ENCODE results near the gene RANBP9. TPM values are rescaled to one million over a fixed set of nuclear protein-coding genes. Genes with fewer than 3 reads are reported as not detected.

RANBP9 gene
- total RNA-seq, 1 experiment from 2014 or later: 17.5 TPM

DNA sequence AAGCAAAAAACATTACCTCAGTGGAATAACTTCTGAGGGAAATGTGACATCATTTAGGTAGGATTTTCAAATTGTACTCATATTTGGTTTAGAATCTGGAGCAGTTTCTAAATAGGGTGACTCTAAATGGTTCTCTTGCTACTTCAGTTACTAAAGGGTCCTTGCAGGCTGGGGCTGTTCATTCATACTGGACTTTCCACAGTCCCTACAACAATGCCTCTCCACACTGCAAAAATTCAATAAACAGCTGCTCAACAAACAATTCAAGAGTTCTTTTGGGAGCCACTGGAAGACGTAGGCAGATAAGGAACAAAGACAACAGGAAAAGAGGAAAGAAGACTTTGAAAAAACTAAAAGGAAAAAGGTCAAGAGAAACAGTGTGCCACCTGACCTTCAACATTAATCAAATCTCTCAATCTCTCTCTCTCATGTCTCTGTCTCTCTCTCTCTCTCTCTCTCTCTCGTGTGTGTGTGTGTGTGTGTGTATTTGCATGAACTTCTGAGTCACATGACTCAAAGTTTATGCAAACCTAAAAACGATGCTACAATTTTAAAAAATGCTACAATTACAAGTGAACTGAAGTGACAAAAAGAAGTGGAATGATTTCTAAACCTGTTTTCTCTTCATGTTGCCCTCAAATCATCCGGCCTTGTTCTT lies 82.0 kb downstream of the RANBP9 start:
- Histone ChIP-seq H3K4me1 (ENCODE audit: low read length) (peaks cover 13% of the 10 kb centered on the region), H3K36me3 (ENCODE audit: insufficient read depth, low read length) (peaks cover 3% of the 10 kb centered on the region; the same call in 1 of the 2 replicates), H3K27me3 (ENCODE audit: low read length) (no peaks in the 10 kb centered on the region), H3K9me2 (replicated peaks; ENCODE audit: insufficient read depth, low read length) (no peaks in the 10 kb centered on the region), H3K27ac (ENCODE audit: low read length) (peak overlapping the region; percentile 47), H3K4me2 (ENCODE audit: low read depth, low read length, poor library complexity, severe bottlenecking) (peak overlapping the region; percentile 12), H3K9ac (ENCODE audit: low read length) (no peak overlapping the region), H2AFZ (ENCODE audit: low read length) (no peak overlapping the region), H4K20me1 (ENCODE audit: insufficient read depth, low read depth, low read length) (no peaks in the 10 kb centered on the region), H3K4me3 (ENCODE audit: low read length) (no peak overlapping the region), H3K79me2 (ENCODE audit: low read length) (no peaks in the 10 kb centered on the region), H3K9me3 (ENCODE audit: low read length) (no peaks in the 10 kb centered on the region)
- peak; percentile 66 for DNase-seq

DNA sequence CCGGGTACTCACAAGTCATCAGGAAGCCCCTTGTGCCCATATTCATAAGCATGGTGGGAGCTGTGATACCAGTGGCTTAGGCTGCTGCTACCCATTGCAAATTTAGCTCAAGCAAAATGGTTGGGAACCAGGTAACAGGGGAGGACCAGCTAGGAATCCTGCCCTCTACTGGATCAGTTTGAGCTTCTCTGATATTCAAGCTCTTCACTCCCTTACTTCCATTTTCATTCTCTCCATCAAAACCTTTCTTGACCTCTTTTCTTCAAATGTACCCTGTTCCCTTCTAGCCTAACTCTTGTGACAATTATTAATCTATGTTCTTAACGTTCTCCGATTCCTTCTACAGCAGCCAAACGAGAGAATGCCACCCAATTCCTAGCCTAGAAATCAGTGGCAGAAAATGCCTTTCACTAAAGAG lies 86.8 kb downstream of the RANBP9 start:
- Histone ChIP-seq H3K27me3 (ENCODE audit: low read length) (no peaks in the 10 kb centered on the region), H2AFZ (ENCODE audit: low read length) (no peak overlapping the region), H3K4me3 (ENCODE audit: low read length) (no peak overlapping the region), H3K4me1 (ENCODE audit: low read length) (peaks cover 6% of the 10 kb centered on the region), H4K20me1 (ENCODE audit: insufficient read depth, low read depth, low read length) (no peaks in the 10 kb centered on the region), H3K79me2 (ENCODE audit: low read length) (no peaks in the 10 kb centered on the region), H3K9me2 (replicated peaks; ENCODE audit: insufficient read depth, low read length) (no peaks in the 10 kb centered on the region), H3K36me3 (ENCODE audit: insufficient read depth, low read length) (peaks cover 42% of the 10 kb centered on the region; the same call in 1 of the 2 replicates), H3K27ac (ENCODE audit: low read length) (no peak overlapping the region), H3K4me2 (ENCODE audit: low read depth, low read length, poor library complexity, severe bottlenecking) (no peak overlapping the region), H3K9me3 (ENCODE audit: low read length) (no peaks in the 10 kb centered on the region), H3K9ac (ENCODE audit: low read length) (no peak overlapping the region)
- DNase-seq: peak; percentile 85

- H3K79me2 ChIP-seq (ENCODE audit: low read length): peaks cover 55% of the 10 kb centered on the region
- H3K9me3 ChIP-seq (ENCODE audit: low read length): no peaks in the 10 kb centered on the region
- H3K9ac ChIP-seq (ENCODE audit: low read length): peak overlapping the region; percentile 93; the same call in 1 of the 2 replicates
- no peaks in the 10 kb centered on the region for H3K9me2 ChIP-seq (replicated peaks; ENCODE audit: insufficient read depth, low read length)
- peak overlapping the region; percentile 97 for H3K4me3 ChIP-seq (ENCODE audit: low read length)
- H3K4me1 ChIP-seq (ENCODE audit: low read length): peaks cover 48% of the 10 kb centered on the region
- no peak overlapping the region for H2AFZ ChIP-seq (ENCODE audit: low read length)
- H4K20me1 ChIP-seq (ENCODE audit: insufficient read depth, low read depth, low read length): peaks cover 14% of the 10 kb centered on the region
- peak overlapping the region; percentile 85 for H3K4me2 ChIP-seq (ENCODE audit: low read depth, low read length, poor library complexity, severe bottlenecking)
- H3K27me3 ChIP-seq (ENCODE audit: low read length): no peaks in the 10 kb centered on the region
- H3K36me3 ChIP-seq (ENCODE audit: insufficient read depth, low read length): peaks cover 52% of the 10 kb centered on the region
- peak overlapping the region; percentile 64 for H3K27ac ChIP-seq (ENCODE audit: low read length)
- DNase-seq: peak; percentile 58
Measured at GRCh38 chr6:13617066-13617465, 94.6 kb downstream of the RANBP9 start.

GRCh38 chr6:13615792-13616120 lies 95.9 kb downstream of the RANBP9 start:
- peaks cover 55% of the 10 kb centered on the region for H3K79me2 ChIP-seq (ENCODE audit: low read length)
- H3K9me3 ChIP-seq (ENCODE audit: low read length): no peaks in the 10 kb centered on the region
- H3K4me3 ChIP-seq (ENCODE audit: low read length): peak overlapping the region; percentile 97
- H4K20me1 ChIP-seq (ENCODE audit: insufficient read depth, low read depth, low read length): peaks cover 14% of the 10 kb centered on the region
- H3K9ac ChIP-seq (ENCODE audit: low read length): peak overlapping the region; percentile 93
- H3K27me3 ChIP-seq (ENCODE audit: low read length): no peaks in the 10 kb centered on the region
- peak overlapping the region; percentile 30; the same call in 1 of the 2 replicates for H2AFZ ChIP-seq (ENCODE audit: low read length)
- no peaks in the 10 kb centered on the region for H3K9me2 ChIP-seq (replicated peaks; ENCODE audit: insufficient read depth, low read length)
- peak; percentile 77 for DNase-seq
- peak overlapping the region; percentile 85 for H3K4me2 ChIP-seq (ENCODE audit: low read depth, low read length, poor library complexity, severe bottlenecking)
- peak overlapping the region; percentile 64 for H3K27ac ChIP-seq (ENCODE audit: low read length)
- H3K4me1 ChIP-seq (ENCODE audit: low read length): peaks cover 59% of the 10 kb centered on the region
- peaks cover 39% of the 10 kb centered on the region for H3K36me3 ChIP-seq (ENCODE audit: insufficient read depth, low read length)

- H3K4me1 ChIP-seq (ENCODE audit: low read length): peaks cover 61% of the 10 kb centered on the region
- peak within 1 kb of the TSS; percentile 71 for H3K27ac ChIP-seq (ENCODE audit: low read length)
Measured at GRCh38 chr6:13614926-13615791, 96.5 kb downstream of the RANBP9 start, which contains the start of gene NOL7. Gene NOL7 (plus strand): TSS chr6:13615335. CDS start chr6:13615359, 24 bp downstream.

DNA sequence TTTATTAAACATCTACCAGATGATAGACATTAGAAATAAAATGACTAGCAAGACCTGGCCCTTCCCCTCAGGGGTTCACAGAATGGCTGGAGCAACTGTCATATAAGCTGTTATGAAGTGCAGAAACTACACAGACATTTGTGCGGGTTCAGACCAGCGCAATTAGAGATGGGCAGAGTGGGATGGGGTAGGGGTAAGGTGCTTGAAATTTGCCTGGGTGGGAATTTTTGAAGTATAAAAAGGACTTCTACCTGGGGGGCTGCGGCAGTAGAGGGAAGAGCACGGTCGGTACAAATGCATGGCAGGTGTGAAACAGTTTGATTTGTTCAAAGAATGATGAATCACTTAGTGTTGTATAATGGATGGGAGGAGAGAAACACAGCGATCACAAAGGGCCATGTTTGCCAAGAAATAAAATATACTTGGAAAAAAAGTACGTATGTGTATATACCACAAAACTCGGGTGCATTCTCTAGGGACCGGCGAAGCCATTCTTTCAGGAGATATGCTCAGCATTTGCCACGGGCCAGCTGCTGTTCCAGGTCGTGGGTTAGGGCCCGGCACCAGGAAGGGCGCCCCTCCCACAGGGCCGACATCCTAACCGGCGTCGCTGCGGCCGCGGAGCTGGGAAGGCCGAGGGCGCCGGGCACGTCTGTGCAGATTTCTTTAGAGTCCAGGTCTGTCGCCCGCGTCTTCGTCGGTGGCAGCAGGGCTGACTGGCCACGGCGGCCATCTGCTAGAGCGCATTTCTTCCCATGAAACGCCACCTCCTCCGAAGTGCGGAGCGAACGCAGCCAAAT lies 97.3 kb downstream of the RANBP9 start:
- peak overlapping the region; percentile 71 for H3K27ac ChIP-seq (ENCODE audit: low read length)
- H3K4me3 ChIP-seq (ENCODE audit: low read length): peak overlapping the region; percentile 97
- H3K9me3 ChIP-seq (ENCODE audit: low read length): no peaks in the 10 kb centered on the region
- peaks cover 61% of the 10 kb centered on the region for H3K4me1 ChIP-seq (ENCODE audit: low read length)
- peaks cover 52% of the 10 kb centered on the region for H3K79me2 ChIP-seq (ENCODE audit: low read length)
- H4K20me1 ChIP-seq (ENCODE audit: insufficient read depth, low read depth, low read length): peaks cover 14% of the 10 kb centered on the region
- peak overlapping the region; percentile 23; the same call in 1 of the 2 replicates for H2AFZ ChIP-seq (ENCODE audit: low read length)
- peak overlapping the region; percentile 85 for H3K4me2 ChIP-seq (ENCODE audit: low read depth, low read length, poor library complexity, severe bottlenecking)
- peak overlapping the region; percentile 93 for H3K9ac ChIP-seq (ENCODE audit: low read length)
- peak; percentile 76 for DNase-seq
- no peaks in the 10 kb centered on the region for H3K9me2 ChIP-seq (replicated peaks; ENCODE audit: insufficient read depth, low read length)
- no peaks in the 10 kb centered on the region for H3K27me3 ChIP-seq (ENCODE audit: low read length)
- H3K36me3 ChIP-seq (ENCODE audit: insufficient read depth, low read length): peaks cover 27% of the 10 kb centered on the region

More at GRCh38 chr6:13614926-13615791, 96.5 kb downstream of the RANBP9 start, which contains the start of gene NOL7:
- Histone ChIP-seq H3K36me3 (ENCODE audit: insufficient read depth, low read length) (peaks cover 35% of the 10 kb centered on the region), H4K20me1 (ENCODE audit: insufficient read depth, low read depth, low read length) (peaks cover 14% of the 10 kb centered on the region), H3K9me2 (replicated peaks; ENCODE audit: insufficient read depth, low read length) (no peaks in the 10 kb centered on the region), H3K9ac (ENCODE audit: low read length) (peak within 1 kb of the TSS; percentile 93), H2AFZ (ENCODE audit: low read length) (peak within 1 kb of the TSS; percentile 30; the same call in 1 of the 2 replicates), H3K4me3 (ENCODE audit: low read length) (peak within 1 kb of the TSS; percentile 97), H3K9me3 (ENCODE audit: low read length) (no peaks in the 10 kb centered on the region), H3K79me2 (ENCODE audit: low read length) (peaks cover 55% of the 10 kb centered on the region), H3K4me2 (ENCODE audit: low read depth, low read length, poor library complexity, severe bottlenecking) (peak within 1 kb of the TSS; percentile 85), H3K27me3 (ENCODE audit: low read length) (no peaks in the 10 kb centered on the region)
- peak; percentile 99 for DNase-seq

GRCh38 chr6:13613029-13613594 lies 98.5 kb downstream of the RANBP9 start:
- DNase-seq: peak; percentile 61
- peaks cover 18% of the 10 kb centered on the region for H3K36me3 ChIP-seq (ENCODE audit: insufficient read depth, low read length)
- H3K27ac ChIP-seq (ENCODE audit: low read length): peak overlapping the region; percentile 70
- peaks cover 14% of the 10 kb centered on the region for H4K20me1 ChIP-seq (ENCODE audit: insufficient read depth, low read depth, low read length)
- H3K79me2 ChIP-seq (ENCODE audit: low read length): peaks cover 44% of the 10 kb centered on the region
- no peaks in the 10 kb centered on the region for H3K27me3 ChIP-seq (ENCODE audit: low read length)
- H3K9me3 ChIP-seq (ENCODE audit: low read length): no peaks in the 10 kb centered on the region
- H3K9ac ChIP-seq (ENCODE audit: low read length): peak overlapping the region; percentile 93
- peak overlapping the region; percentile 67; the same call in 1 of the 2 replicates for H2AFZ ChIP-seq (ENCODE audit: low read length)
- H3K4me1 ChIP-seq (ENCODE audit: low read length): peaks cover 61% of the 10 kb centered on the region
- H3K9me2 ChIP-seq (replicated peaks; ENCODE audit: insufficient read depth, low read length): no peaks in the 10 kb centered on the region
- H3K4me3 ChIP-seq (ENCODE audit: low read length): peak overlapping the region; percentile 97; the same call in 1 of the 2 replicates
- H3K4me2 ChIP-seq (ENCODE audit: low read depth, low read length, poor library complexity, severe bottlenecking): peak overlapping the region; percentile 85

All from Karpas-422 (cell line).